ENCODE results near the gene SYNPO2. TPM values are rescaled to one million over a fixed set of nuclear protein-coding genes. Genes with fewer than 3 reads are reported as not detected.

Gene SYNPO2
- total RNA-seq, 1 experiment from 2014 or later: 0.87 TPM

- BruUV-seq (replicated peaks): no TSS peak
- Histone ChIP-seq H3K4me1 (replicated peaks; ENCODE audit: insufficient read depth) (no peaks in the 10 kb centered on the region), H3K4me2 (no peak overlapping the region), H2AFZ (no peak overlapping the region), H4K20me1 (ENCODE audit: insufficient read depth) (no peaks in the 10 kb centered on the region), H3K27me3 (ENCODE audit: insufficient read depth, low read depth) (no peaks in the 10 kb centered on the region), H3K36me3 (ENCODE audit: low read depth) (no peaks in the 10 kb centered on the region), H3K9me3 (ENCODE audit: insufficient read depth, low read depth) (no peaks in the 10 kb centered on the region), H3K79me2 (ENCODE audit: low read depth) (no peaks in the 10 kb centered on the region), H3K27ac (no peak overlapping the region), H3K9me2 (ENCODE audit: insufficient read depth) (no peaks in the 10 kb centered on the region), H3F3A (ENCODE audit: insufficient read depth, low read depth) (no peaks in the 10 kb centered on the region), H3K4me3 (no peak overlapping the region)
- DNase-seq: no peak
- intact Hi-C loops (cut with micrococcal nuclease; ENCODE audit: unreplicated experiment): loop anchor here (5.0 to 10.0 kb wide), 2 partner anchors 205 to 248 kb away; no protein-coding TSS in a partner anchor
- no peak for TF ChIP-seq EZH2 (IDR thresholded peaks at IDR 0.05; ENCODE audit: low read depth)
- TF ChIP-seq CTCF (conservative IDR thresholded peaks at IDR 0.05): no peak
- ChIA-PET POLR2A (ENCODE audit: unreplicated experiment) (interaction anchor here (0.6 kb wide), 1 partner anchor 261 kb away, joined by 3 read pairs; no protein-coding TSS in a partner anchor), CTCF (no interaction called here)
These were observed 151.1 kb downstream of the SYNPO2 start for GRCh38 chr4:119039779-119040178.

- Histone ChIP-seq H3K4me3 (no peak overlapping the region), H3K9me2 (ENCODE audit: insufficient read depth) (no peaks in the 10 kb centered on the region), H3F3A (ENCODE audit: insufficient read depth, low read depth) (no peaks in the 10 kb centered on the region), H3K27me3 (ENCODE audit: insufficient read depth, low read depth) (no peaks in the 10 kb centered on the region), H4K20me1 (ENCODE audit: insufficient read depth) (no peaks in the 10 kb centered on the region), H2AFZ (no peak overlapping the region), H3K36me3 (ENCODE audit: low read depth) (no peaks in the 10 kb centered on the region), H3K4me2 (no peak overlapping the region), H3K79me2 (ENCODE audit: low read depth) (no peaks in the 10 kb centered on the region), H3K27ac (no peak overlapping the region), H3K9me3 (ENCODE audit: insufficient read depth, low read depth) (no peaks in the 10 kb centered on the region), H3K4me1 (replicated peaks; ENCODE audit: insufficient read depth) (no peaks in the 10 kb centered on the region)
- DNase-seq: no peak
- CTCF ChIA-PET: no interaction called here
- POLR2A ChIA-PET (ENCODE audit: unreplicated experiment): interaction anchor here (0.6 kb wide), 2 partner anchors 49 to 261 kb away, joined by 3 to 4 read pairs; no protein-coding TSS in a partner anchor
- intact Hi-C loops (cut with micrococcal nuclease; ENCODE audit: unreplicated experiment): loop anchor here (5.0 to 10.0 kb wide), 2 partner anchors 205 to 247 kb away; no protein-coding TSS in a partner anchor
- BruUV-seq (replicated peaks): no TSS peak
- TF ChIP-seq EZH2 (IDR thresholded peaks at IDR 0.05; ENCODE audit: low read depth) (no peak), CTCF (conservative IDR thresholded peaks at IDR 0.05) (no peak)
These were observed 151.6 kb downstream of the SYNPO2 start for GRCh38 chr4:119040261-119040660.

GRCh38 chr4:119040694-119041185 lies 152.1 kb downstream of the SYNPO2 start:
- ChIA-PET POLR2A (ENCODE audit: unreplicated experiment) (interaction anchor here (0.5 to 0.6 kb wide), 3 partner anchors 49 to 1026 kb away, joined by 3 to 7 read pairs (median 4); partner anchors contain the start of gene MAD2L1), CTCF (interaction anchor here (0.7 kb wide), 1 partner anchor 508 kb away, joined by 3 read pairs; no protein-coding TSS in a partner anchor)
- no peak for DNase-seq
- intact Hi-C loops (cut with micrococcal nuclease; ENCODE audit: unreplicated experiment): loop anchor here (5.0 to 10.0 kb wide), 2 partner anchors 204 to 247 kb away; no protein-coding TSS in a partner anchor
- no peak overlapping the region for H3K27ac ChIP-seq
- H3K4me1 ChIP-seq (replicated peaks; ENCODE audit: insufficient read depth): no peaks in the 10 kb centered on the region
- no TSS peak for BruUV-seq (replicated peaks)
- no peaks in the 10 kb centered on the region for H3K9me2 ChIP-seq (ENCODE audit: insufficient read depth)
- no peaks in the 10 kb centered on the region for H3K9me3 ChIP-seq (ENCODE audit: insufficient read depth, low read depth)
- H4K20me1 ChIP-seq (ENCODE audit: insufficient read depth): no peaks in the 10 kb centered on the region
- no peak overlapping the region for H3K4me3 ChIP-seq
- no peaks in the 10 kb centered on the region for H3F3A ChIP-seq (ENCODE audit: insufficient read depth, low read depth)
- no peak overlapping the region for H3K4me2 ChIP-seq
- no peaks in the 10 kb centered on the region for H3K79me2 ChIP-seq (ENCODE audit: low read depth)
- no peak overlapping the region for H2AFZ ChIP-seq
- H3K27me3 ChIP-seq (ENCODE audit: insufficient read depth, low read depth): no peaks in the 10 kb centered on the region
- H3K36me3 ChIP-seq (ENCODE audit: low read depth): no peaks in the 10 kb centered on the region
- TF ChIP-seq CTCF (conservative IDR thresholded peaks at IDR 0.05) (no peak), EZH2 (IDR thresholded peaks at IDR 0.05; ENCODE audit: low read depth) (no peak)

Measured in PC-9 (cell line).